SU-DHL-6 (cell line): ENCODE data around the gene RNF182.

Experiments
- CTCF ChIP-seq: fragments of 200-600 bp; sonication (generic); IDR thresholded peaks from one replicate; pipeline ENCODE4 v1.5.1; 2017; ENCODE audit warnings: antibody characterized with exemption, mild to moderate bottlenecking, low read length, moderate library complexity; ENCODE audit not compliant: insufficient read depth, poor library complexity, severe bottlenecking
- EZH2phosphoT487 ChIP-seq: fragments of 200-600 bp; sonication (generic), shearing (Covaris generic); conservative IDR thresholded peaks from 2 replicates; pipeline ENCODE4 v1.6.1; 2018; ENCODE audit warnings: mild to moderate bottlenecking, antibody characterized with exemption, low read length, moderate library complexity, mixed read lengths

GRCh38 chr6:13978787-13979186, 54.0 kb downstream of the RNF182 start:
- TF ChIP-seq CTCF (no peak), EZH2phosphoT487 (no peak)
